Sigmoid colon (tissue), 7 donors: ENCODE data around the gene GNPDA2. TPM values are rescaled to one million over a fixed set of nuclear protein-coding genes. Genes with fewer than 3 reads are reported as not detected.

ENCODE experiments used
- DNase-seq: peaks from one replicate; pipeline ENCODE4 v3.0.0-alpha.2; 2019
- H3K27ac ChIP-seq, 4 donors: fragments of 200-600 bp; sonication (generic); one replicate each; pipeline ENCODE4 v1.5.1; 2016 to 2019; ENCODE audit warnings: mild to moderate bottlenecking in 1 of 4
- H3K27me3 ChIP-seq, 3 donors: fragments of 200-600 bp; sonication (generic); one replicate each; pipeline ENCODE4 v1.5.1; 2019; ENCODE audit warnings: mild to moderate bottlenecking in 1 of 3
- H3K36me3 ChIP-seq, 4 donors: fragments of 200-600 bp; sonication (generic); one replicate each; pipeline ENCODE4 v1.5.1; 2016 to 2019
- H3K4me1 ChIP-seq, 4 donors: fragments of 200-600 bp; sonication (generic); one replicate each; pipeline ENCODE4 v1.5.1; 2017 to 2019
- H3K4me3 ChIP-seq, 4 donors: fragments of 200-600 bp; sonication (generic); one replicate each; pipeline ENCODE4 v1.5.1; 2017 to 2019; ENCODE audit warnings: mild to moderate bottlenecking in 2 of 4, moderate library complexity in 1 of 4
- H3K9me3 ChIP-seq, 4 donors: fragments of 200-600 bp in 3 of 4; sonication (generic) in 3 of 4; one replicate each; pipeline versions ENCODE4 v1.5.1 to v1.6.1; 2013 to 2019
- EP300 ChIP-seq, 4 donors: sonication (generic); formaldehyde crosslinking; IDR thresholded peaks; one replicate each; pipeline ENCODE4 v1.6.1; 2017; ENCODE audit warnings: antibody characterized with exemption in 4 of 4
- POLR2A ChIP-seq, 2 donors: fragments of 450-650 bp; IDR thresholded peaks; one replicate each; pipeline ENCODE4 v1.6.1; 2016; ENCODE audit warnings: antibody characterized with exemption in 2 of 2, mild to moderate bottlenecking in 2 of 2, moderate library complexity in 2 of 2
- POLR2AphosphoS5 ChIP-seq, 4 donors: sonication (generic); formaldehyde crosslinking; IDR thresholded peaks; one replicate each; pipeline ENCODE4 v1.6.1; 2017; ENCODE audit warnings: antibody characterized with exemption in 4 of 4
- WGBS, 2 donors: extraction: QIAGEN DNeasy Blood & Tissue Kit; methylation state at CpG; one replicate each; pipeline ENCODE4 v1.1.7; 2013; 5-methylcytosine and 5-hydroxymethylcytosine counted together
- intact Hi-C: fragments of 100-400 bp; cut with DNase I; formaldehyde crosslinking; loops from one replicate; pipeline ENCODE4 v1.15.1; 2023
- polyA plus RNA-seq, 3 donors: library from polyadenylated mRNA; stranded (reverse); fragments of 200-250 nt; gene quantifications; one replicate each; pipeline ENCODE4 v1.2.3, GENCODE V29; 2013
- total RNA-seq, 4 donors: library from RNA; depleted of rRNA; stranded (reverse); fragments of >200 nt; gene quantifications; one replicate each; pipeline ENCODE4 v1.1.0, GENCODE V29; 2016
- TF ChIP-seq, protein P1 (sequence below), 4 experiments: fragments of 450-650 bp in 3 of 4; fragments of 200-600 bp in 1 of 4; IDR thresholded peaks; one replicate each; pipeline ENCODE4 v1.5.1; 2016 to 2019; ENCODE audit warnings: antibody characterized with exemption in 4 of 4, mild to moderate bottlenecking in 3 of 4, moderate library complexity in 2 of 4
- donor health status: healthy with polysubstance abuse.
- donor health status: Bipolar disorder and iron deficiency.
- donor health status: healthy.

GNPDA2 gene
- total and polyA plus RNA-seq, 7 donors, result 5.1 to 33.2 (median 18.5) TPM

DNA sequence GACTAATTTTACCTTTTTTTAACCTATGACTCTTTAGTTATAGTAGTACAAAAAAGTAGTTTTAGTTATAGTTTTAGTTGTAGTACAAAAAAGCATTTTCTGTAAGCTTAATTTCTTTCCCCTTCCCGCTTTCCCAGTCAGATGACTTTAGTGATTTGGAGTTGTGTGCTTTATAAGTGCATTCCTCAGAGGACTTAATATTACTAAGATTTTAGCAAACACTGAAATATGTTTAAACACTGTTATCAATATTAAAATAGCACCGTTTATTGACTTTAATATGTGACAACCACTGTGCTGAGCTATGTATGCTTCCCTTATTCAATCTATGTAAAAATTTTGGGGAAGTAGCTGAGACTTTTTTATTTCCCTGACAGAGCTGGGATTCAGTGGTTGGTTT, 25.3 kb downstream of the GNPDA2 start:
- peaks cover 0 to 93% (median 27%) of the 10 kb centered on the region in 4 donors for H3K36me3 ChIP-seq
- TF ChIP-seq, protein P1, sequence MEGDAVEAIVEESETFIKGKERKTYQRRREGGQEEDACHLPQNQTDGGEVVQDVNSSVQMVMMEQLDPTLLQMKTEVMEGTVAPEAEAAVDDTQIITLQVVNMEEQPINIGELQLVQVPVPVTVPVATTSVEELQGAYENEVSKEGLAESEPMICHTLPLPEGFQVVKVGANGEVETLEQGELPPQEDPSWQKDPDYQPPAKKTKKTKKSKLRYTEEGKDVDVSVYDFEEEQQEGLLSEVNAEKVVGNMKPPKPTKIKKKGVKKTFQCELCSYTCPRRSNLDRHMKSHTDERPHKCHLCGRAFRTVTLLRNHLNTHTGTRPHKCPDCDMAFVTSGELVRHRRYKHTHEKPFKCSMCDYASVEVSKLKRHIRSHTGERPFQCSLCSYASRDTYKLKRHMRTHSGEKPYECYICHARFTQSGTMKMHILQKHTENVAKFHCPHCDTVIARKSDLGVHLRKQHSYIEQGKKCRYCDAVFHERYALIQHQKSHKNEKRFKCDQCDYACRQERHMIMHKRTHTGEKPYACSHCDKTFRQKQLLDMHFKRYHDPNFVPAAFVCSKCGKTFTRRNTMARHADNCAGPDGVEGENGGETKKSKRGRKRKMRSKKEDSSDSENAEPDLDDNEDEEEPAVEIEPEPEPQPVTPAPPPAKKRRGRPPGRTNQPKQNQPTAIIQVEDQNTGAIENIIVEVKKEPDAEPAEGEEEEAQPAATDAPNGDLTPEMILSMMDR (IDR thresholded peaks at IDR 0.05), result no peak
- no peak for TF ChIP-seq POLR2AphosphoS5 (IDR thresholded peaks at IDR 0.05)
- no peak for TF ChIP-seq EP300 (IDR thresholded peaks at IDR 0.05)
- no peak for TF ChIP-seq POLR2A (IDR thresholded peaks at IDR 0.05)
- no peaks in the 10 kb centered on the region for H3K9me3 ChIP-seq
- no peak overlapping the region for H3K4me3 ChIP-seq
- 79 to 86% methylated on average over 2 of the region's 2 CpGs for WGBS, 2 donors
- intact Hi-C loops, result no loop called here
- no peaks in the 10 kb centered on the region for H3K27me3 ChIP-seq
- no peak for DNase-seq
- H3K27ac ChIP-seq, result no peak overlapping the region
- H3K4me1 ChIP-seq, result no peaks in the 10 kb centered on the region

DNA sequence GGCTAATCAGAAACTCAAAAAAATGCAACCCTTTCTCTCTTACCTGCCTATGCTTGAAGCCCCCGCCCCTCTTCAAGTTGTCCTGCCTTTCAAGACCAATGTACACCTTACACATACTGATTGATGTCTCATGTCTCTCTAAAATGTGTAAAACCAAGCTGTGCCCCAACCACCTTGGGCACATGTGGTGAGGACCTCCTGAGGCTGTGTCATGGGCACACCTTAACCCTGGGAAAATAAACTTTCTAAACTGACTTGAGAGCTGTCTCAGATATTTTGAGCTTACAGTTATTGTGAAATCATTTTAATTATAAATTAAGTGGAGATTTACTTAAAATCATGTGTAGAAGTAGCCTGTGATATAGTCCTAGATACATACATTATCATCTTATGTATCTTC, 25.9 kb downstream of the GNPDA2 start:
- WGBS, 2 donors, result 94 to 95% methylated on average over 1 of the region's 1 CpG
- no peak overlapping the region for H3K4me3 ChIP-seq
- no peaks in the 10 kb centered on the region for H3K9me3 ChIP-seq
- H3K27ac ChIP-seq, result no peak overlapping the region
- no peaks in the 10 kb centered on the region for H3K4me1 ChIP-seq
- no peaks in the 10 kb centered on the region for H3K27me3 ChIP-seq
- H3K36me3 ChIP-seq, result peaks cover 0 to 94% (median 27%) of the 10 kb centered on the region in 4 donors
- TF ChIP-seq POLR2A (IDR thresholded peaks at IDR 0.05) (no peak), EP300 (IDR thresholded peaks at IDR 0.05) (no peak), POLR2AphosphoS5 (IDR thresholded peaks at IDR 0.05) (no peak)
- TF ChIP-seq, protein P1 (IDR thresholded peaks at IDR 0.05), result no peak
- intact Hi-C loops, result no loop called here
- no peak for DNase-seq

DNA sequence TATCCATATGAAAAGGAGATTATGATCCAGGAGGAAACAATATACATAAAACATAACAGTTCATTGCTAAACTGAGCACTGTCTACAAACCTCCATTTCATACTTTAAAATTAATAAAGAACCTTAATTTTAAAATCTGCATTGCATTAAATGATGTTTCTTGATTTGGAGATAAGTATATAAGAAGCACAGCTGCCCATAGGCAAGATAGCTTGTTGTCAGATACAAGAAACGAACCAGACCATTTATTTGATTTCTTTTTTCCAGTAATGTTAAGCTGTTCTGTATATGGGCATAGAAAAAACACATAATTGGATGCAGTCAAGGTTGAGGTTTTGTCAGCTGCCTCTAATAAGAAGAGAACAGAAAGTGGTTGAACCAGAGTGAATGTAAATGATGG, 41.7 kb downstream of the GNPDA2 start:
- 91 to 92% methylated on average over 1 of the region's 1 CpG for WGBS, 2 donors
- intact Hi-C loops, result no loop called here
- no peaks in the 10 kb centered on the region for H3K9me3 ChIP-seq
- no peaks in the 10 kb centered on the region for H3K27me3 ChIP-seq
- no peak for DNase-seq
- TF ChIP-seq POLR2AphosphoS5 (IDR thresholded peaks at IDR 0.05) (no peak), POLR2A (IDR thresholded peaks at IDR 0.05) (no peak)
- H3K27ac ChIP-seq, result no peak overlapping the region
- no peak overlapping the region for H3K4me3 ChIP-seq
- peaks cover 0 to 81% (median 9%) of the 10 kb centered on the region in 4 donors for H3K36me3 ChIP-seq
- peaks cover 0 to 12% (median 6%) of the 10 kb centered on the region in 4 donors for H3K4me1 ChIP-seq

DNA sequence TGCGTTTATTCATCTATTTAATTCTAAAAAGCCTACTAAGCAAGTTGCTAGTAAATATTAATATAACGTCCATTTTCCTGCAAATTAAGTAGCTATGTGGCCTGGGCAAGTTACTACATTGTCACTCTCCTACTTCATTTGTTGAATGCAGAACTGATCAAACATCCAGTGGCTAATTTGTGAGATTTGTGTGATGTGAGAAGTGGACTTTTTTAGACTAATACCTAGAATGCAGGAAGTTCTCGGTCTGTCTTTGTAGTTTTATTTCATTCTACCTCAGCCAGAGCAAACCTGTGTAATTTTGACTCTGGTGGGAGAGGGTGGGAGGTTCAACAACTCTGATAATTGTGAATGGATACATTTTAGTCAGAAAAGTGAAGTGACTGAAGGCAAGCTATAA, 47.3 kb downstream of the GNPDA2 start:
- H3K27ac ChIP-seq, result peak overlapping the region; percentile 78 to 92 (median 88)
- DNase-seq, result no peak
- WGBS, 2 donors, result 0% methylated on average over 3 of the region's 3 CpGs
- intact Hi-C loops, result loop anchor here (5.0 kb wide), 1 partner anchor 48 kb away; the partner anchor contains the start of gene GNPDA2
- H3K36me3 ChIP-seq, result peaks cover 0 to 25% (median 3%) of the 10 kb centered on the region in 4 donors
- no peaks in the 10 kb centered on the region for H3K27me3 ChIP-seq
- H3K4me1 ChIP-seq, result peaks cover 0 to 25% (median 18%) of the 10 kb centered on the region in 4 donors
- TF ChIP-seq, protein P1 (IDR thresholded peaks at IDR 0.05), result no peak
- TF ChIP-seq POLR2A (IDR thresholded peaks at IDR 0.05) (no peak), EP300 (IDR thresholded peaks at IDR 0.05) (no peak), POLR2AphosphoS5 (IDR thresholded peaks at IDR 0.05) (no peak)
- peak overlapping the region; percentile 59 to 82 (median 76) for H3K4me3 ChIP-seq
- no peaks in the 10 kb centered on the region for H3K9me3 ChIP-seq

DNA sequence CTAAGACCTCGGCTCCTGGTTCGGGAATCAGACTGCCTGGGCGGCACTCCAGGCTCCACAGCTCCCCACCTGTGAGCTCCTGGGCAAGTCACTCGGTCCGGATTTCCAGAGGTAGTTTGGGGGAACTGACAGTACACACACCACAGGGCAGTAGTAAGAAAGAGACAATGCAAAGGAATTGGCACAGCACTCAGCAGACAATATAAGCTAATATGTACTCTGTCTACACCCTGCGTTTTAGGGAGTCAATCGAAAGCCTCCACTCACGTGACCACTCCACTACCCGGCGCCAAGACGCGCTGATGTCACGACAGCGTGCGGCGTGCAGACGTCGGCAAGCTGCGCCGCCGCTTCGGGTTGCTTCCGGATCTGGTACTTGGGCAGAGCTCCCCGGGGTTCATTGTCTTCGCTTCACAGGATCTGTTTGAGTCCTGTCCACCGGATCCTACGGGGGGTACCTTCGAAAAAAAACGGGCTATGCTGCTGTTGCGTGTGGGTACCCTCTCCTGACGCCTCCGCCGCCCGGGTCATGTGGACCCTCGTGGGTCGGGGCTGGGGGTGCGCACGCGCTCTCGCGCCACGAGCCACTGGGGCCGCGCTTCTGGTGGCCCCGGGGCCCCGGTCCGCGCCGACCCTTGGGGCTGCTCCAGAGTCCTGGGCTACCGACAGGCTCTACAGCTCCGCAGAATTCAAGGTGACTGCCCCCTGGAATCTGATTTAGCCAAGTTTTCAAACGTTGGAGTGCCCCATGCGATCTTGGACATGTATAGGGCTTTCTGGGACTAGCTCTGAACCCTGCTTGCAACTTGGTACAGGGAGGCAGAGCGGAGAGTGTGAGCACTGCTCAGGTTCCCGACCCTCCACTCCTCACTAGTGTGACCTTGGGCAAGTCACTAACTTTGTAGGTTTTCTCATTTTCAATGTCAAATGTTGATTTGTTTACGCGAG, 48.0 kb downstream of the GNPDA2 start, which contains the start of gene GUF1:
GUF1 (plus strand) TSS at position 327 of the 948 bp plus-strand sequence; CDS start at position 530, 203 bp downstream.
- Histone ChIP-seq H3K9me3 (no peaks in the 10 kb centered on the region), H3K27ac (peak within 1 kb of the TSS; percentile 78 to 92 (median 88)), H3K36me3 (peaks cover 0 to 18% (median 3%) of the 10 kb centered on the region in 4 donors), H3K4me3 (peak within 1 kb of the TSS; percentile 59 to 82 (median 76)), H3K4me1 (peaks cover 0 to 25% (median 18%) of the 10 kb centered on the region in 4 donors), H3K27me3 (no peaks in the 10 kb centered on the region)
- intact Hi-C loops, result loop anchor here (5.0 kb wide), 1 partner anchor 49 kb away; the partner anchor contains the start of gene GNPDA2
- peak; percentile 95 for DNase-seq
- TF ChIP-seq POLR2A (IDR thresholded peaks at IDR 0.05) (peak in 1 of 2 donors; percentile 31), EP300 (IDR thresholded peaks at IDR 0.05) (peak in 1 of 4 donors; percentile 49), POLR2AphosphoS5 (IDR thresholded peaks at IDR 0.05) (peak; percentile 64 to 84 (median 78))
- TF ChIP-seq, protein P1 (IDR thresholded peaks at IDR 0.05), result no peak
- 0 to 1% methylated on average over 57 of the region's 57 CpGs for WGBS, 2 donors
